PC-3 (cell line): ENCODE results near the gene DPY19L3. TPM values are rescaled to one million over a fixed set of nuclear protein-coding genes. Genes with fewer than 3 reads are reported as not detected.

Experiments
- ATAC-seq: fragments of 200-7000 bp; cut with Tn5 transposase; 2 replicates; pipeline ENCODE4 v1.9.1; 2020; ENCODE audit warnings: mild to moderate bottlenecking, moderate library complexity
- BruUV-seq: library from RNA; stranded (reverse); fragments of 400-500 nt; replicated peaks from 2 replicates; lab custom pipeline; 2021; lab: Mats Ljungman, UMichigan
- CTCF ChIA-PET: fragments of 300-600 bp; sonication (Branson Sonifier 250); formaldehyde crosslinking; loops from one replicate; lab custom pipeline; 2022; ENCODE audit warnings: antibody characterized with exemption; lab: Charles Lee
- POLR2A ChIA-PET: fragments of 300-600 bp; sonication (Branson Sonifier 250); formaldehyde crosslinking; loops from one replicate; lab custom pipeline; 2022; ENCODE audit warnings: antibody characterized with exemption; ENCODE audit not compliant: unreplicated experiment; lab: Charles Lee
- DNase-seq: peaks from one replicate; pipeline ENCODE4 v3.0.0-alpha.2; 2015
- H2AFZ ChIP-seq: fragments of 300-600 bp; sonication (generic); 2 replicates; pipeline ENCODE4 v1.6.0; 2016; ENCODE audit warnings: antibody characterized with exemption, low read length
- H3F3A ChIP-seq: fragments of 300-600 bp; sonication (generic); one replicate; pipeline ENCODE4 v1.6.0; 2017; ENCODE audit warnings: antibody characterized with exemption, low read length, control low read depth, mild to moderate bottlenecking; ENCODE audit not compliant: unreplicated experiment
- H3K27ac ChIP-seq: fragments of 300-600 bp; sonication (generic); 2 replicates; pipeline ENCODE4 v1.5.1; 2016; ENCODE audit warnings: mild to moderate bottlenecking, low read length
- H3K27me3 ChIP-seq: fragments of 300-600 bp; sonication (generic); 2 replicates; pipeline ENCODE4 v1.6.1; 2016; ENCODE audit warnings: low read length, mixed read lengths
- H3K36me3 ChIP-seq: fragments of 300-600 bp; sonication (generic); 2 replicates; pipeline ENCODE4 v1.6.1; 2016; ENCODE audit warnings: low read depth, mixed run types, low read length, mixed read lengths
- H3K4me1 ChIP-seq: fragments of 300-600 bp; sonication (generic); 2 replicates; pipeline ENCODE4 v1.5.1; 2016; ENCODE audit warnings: low read length; ENCODE audit not compliant: insufficient read depth
- H3K4me2 ChIP-seq: fragments of 300-600 bp; sonication (generic); 2 replicates; pipeline ENCODE4 v1.6.0; 2016; ENCODE audit warnings: low read length
- H3K4me3 ChIP-seq: fragments of 300-600 bp; sonication (generic); 2 replicates; pipeline ENCODE4 v1.5.1; 2016; ENCODE audit warnings: mild to moderate bottlenecking, low read length, mixed read lengths
- H3K79me2 ChIP-seq: fragments of 300-600 bp; sonication (generic); 2 replicates; pipeline ENCODE4 v1.6.1; 2017; ENCODE audit warnings: low read length, mixed read lengths
- H3K9ac ChIP-seq: fragments of 300-600 bp; sonication (generic); 2 replicates; pipeline ENCODE4 v1.6.0; 2016; ENCODE audit warnings: mild to moderate bottlenecking, low read length
- H3K9me2 ChIP-seq: fragments of 300-600 bp; sonication (generic); replicated peaks from 2 replicates; pipeline ENCODE4 v1.6.1; 2016; ENCODE audit warnings: mixed run types, low read length, mixed read lengths
- H3K9me3 ChIP-seq: fragments of 300-600 bp; sonication (generic); 2 replicates; pipeline ENCODE4 v1.6.1; 2016; ENCODE audit warnings: low read length, mixed read lengths
- H4K20me1 ChIP-seq: fragments of 300-600 bp; sonication (generic); 2 replicates; pipeline ENCODE4 v1.6.1; 2016; ENCODE audit warnings: low read length, mixed read lengths
- CTCF ChIP-seq: fragments of 300-600 bp; sonication (generic); conservative IDR thresholded peaks from 2 replicates; pipeline ENCODE4 v1.5.1; 2017; ENCODE audit warnings: antibody characterized with exemption, low read depth, mild to moderate bottlenecking, low read length
- EZH2 ChIP-seq: fragments of 300-600 bp; sonication (generic); IDR thresholded peaks from one replicate; pipeline ENCODE4 v1.6.1; 2017; ENCODE audit warnings: antibody characterized with exemption, mild to moderate bottlenecking, low read length; ENCODE audit not compliant: unreplicated experiment
- EZH2phosphoT487 ChIP-seq: fragments of 300-600 bp; sonication (generic); IDR thresholded peaks from 2 replicates; pipeline ENCODE4 v1.6.1; 2018; ENCODE audit warnings: mild to moderate bottlenecking, antibody characterized with exemption, low read length, borderline replicate concordance
- intact Hi-C: fragments of 100-400 bp; cut with micrococcal nuclease; formaldehyde crosslinking; loops from 2 replicates; pipeline ENCODE4 v1.9.0; 2023
- total RNA-seq: library from RNA; depleted of rRNA; stranded (reverse); fragments of >200 nt; gene quantifications from 2 replicates; pipeline ENCODE4 v1.2.3, GENCODE V29; 2014

Gene DPY19L3
- total RNA-seq, 1 experiment from 2014 or later = 4.4 TPM

DNA sequence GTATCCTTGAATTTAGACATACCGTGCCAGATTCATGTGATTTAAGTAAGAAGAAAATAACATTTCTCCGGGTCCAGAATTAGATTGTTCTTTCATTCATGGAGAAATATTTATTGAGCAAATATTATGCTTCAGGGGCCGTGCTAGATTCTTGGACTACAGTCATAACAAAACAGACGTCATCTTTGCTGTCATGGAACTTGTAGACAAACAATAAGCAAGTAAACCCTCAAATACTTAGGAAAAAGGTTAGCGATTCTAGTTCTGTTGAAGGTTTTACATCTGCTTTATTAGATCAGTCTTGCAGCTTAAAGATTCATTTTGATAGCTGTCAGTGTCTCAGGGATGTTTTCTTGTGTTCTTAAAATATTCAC, 43.3 kb upstream of the DPY19L3 start:
- Histone ChIP-seq H2AFZ (no peak overlapping the region), H3K27ac (no peak overlapping the region), H3K27me3 (no peaks in the 10 kb centered on the region), H3K79me2 (peaks cover 30% of the 10 kb centered on the region; the same call in 1 of the 2 replicates), H3K36me3 (peaks cover 26% of the 10 kb centered on the region), H3K9me3 (no peaks in the 10 kb centered on the region), H3F3A (no peaks in the 10 kb centered on the region), H3K4me1 (peaks cover 15% of the 10 kb centered on the region), H3K4me3 (no peak overlapping the region), H3K9me2 (no peaks in the 10 kb centered on the region), H3K9ac (no peak overlapping the region), H4K20me1 (no peaks in the 10 kb centered on the region), H3K4me2 (no peak overlapping the region)
- CTCF ChIA-PET = no interaction called here
- no TSS peak for BruUV-seq
- no peak for ATAC-seq
- DNase-seq = no peak
- POLR2A ChIA-PET = no interaction called here
- TF ChIP-seq EZH2 (no peak), EZH2phosphoT487 (no peak), CTCF (no peak)
- intact Hi-C loops = no loop called here

DNA sequence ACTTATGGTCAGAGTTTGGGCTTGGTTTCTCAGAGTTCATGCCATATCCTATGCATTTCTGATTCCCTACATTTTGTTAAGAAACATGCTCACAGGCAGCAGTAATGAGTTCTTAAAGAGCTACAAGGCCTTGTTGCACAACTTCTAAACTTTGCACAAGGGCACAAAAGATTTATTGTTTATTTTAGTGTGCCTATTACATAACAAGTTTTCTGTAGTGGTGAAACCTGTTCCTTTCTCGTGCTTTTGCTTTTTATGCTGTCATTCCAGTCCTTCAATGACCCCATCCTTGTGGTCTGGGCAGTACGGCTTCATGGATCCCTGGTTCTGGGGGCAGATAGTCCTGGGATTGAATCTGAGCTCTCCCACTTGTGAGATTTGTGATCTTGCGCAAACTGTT, 42.4 kb upstream of the DPY19L3 start:
- peaks cover 22% of the 10 kb centered on the region for H3K36me3 ChIP-seq
- no peak for ATAC-seq

More for the DNA sequence above, 42.4 kb upstream of the DPY19L3 start:
- no peak overlapping the region for H3K4me3 ChIP-seq
- H3K79me2 ChIP-seq = peaks cover 31% of the 10 kb centered on the region; the same call in 1 of the 2 replicates
- H3K9me2 ChIP-seq = no peaks in the 10 kb centered on the region
- H3F3A ChIP-seq = no peaks in the 10 kb centered on the region
- POLR2A ChIA-PET = no interaction called here
- no peaks in the 10 kb centered on the region for H3K27me3 ChIP-seq
- 0 out of 2 replicates have a peak overlapping the region, but pooled peaks have one; percentile 1 for H3K4me2 ChIP-seq
- CTCF ChIA-PET = interaction anchor here (1.5 kb wide), 1 partner anchor 44 kb away, joined by 7 read pairs; no protein-coding TSS in a partner anchor
- no peaks in the 10 kb centered on the region for H3K9me3 ChIP-seq
- peaks cover 15% of the 10 kb centered on the region for H3K4me1 ChIP-seq
- TF ChIP-seq EZH2 (no peak), CTCF (no peak), EZH2phosphoT487 (no peak)
- intact Hi-C loops = no loop called here
- BruUV-seq = no TSS peak
- H3K27ac ChIP-seq = 0 out of 2 replicates have a peak overlapping the region, but pooled peaks have one; percentile 11
- H4K20me1 ChIP-seq = no peaks in the 10 kb centered on the region
- H3K9ac ChIP-seq = no peak overlapping the region
- no peak overlapping the region for H2AFZ ChIP-seq
- DNase-seq = peak; percentile 58
